Gastrocnemius medialis (tissue), 4 donors: ENCODE data around the gene MAFB. TPM values are rescaled to one million over a fixed set of nuclear protein-coding genes. Genes with fewer than 3 reads are reported as not detected.

Source experiments
- ATAC-seq, 2 donors: fragments of 150-250 bp; one replicate each; pipeline ENCODE4 v1.9.1; 2016
- DNase-seq, 2 donors: peaks; one replicate each; pipeline ENCODE4 v3.0.0-alpha.2; 2019
- H3K27ac ChIP-seq, 4 donors: fragments of 200-600 bp; sonication (generic); 1 replicate in 1 of 4; 2 replicates in 3 of 4; pipeline ENCODE4 v1.5.1; 2016 to 2018; ENCODE audit warnings: mild to moderate bottlenecking in 2 of 4, moderate library complexity in 1 of 4
- H3K27me3 ChIP-seq, 3 donors: fragments of 200-600 bp; sonication (generic) in 2 of 3; 1 replicate in 1 of 3; 2 replicates in 2 of 3; pipeline versions ENCODE4 v1.5.1 to v1.6.0; 2016 to 2019; ENCODE audit warnings: mild to moderate bottlenecking in 1 of 3, moderate library complexity in 1 of 3
- H3K36me3 ChIP-seq, 2 donors: fragments of 200-600 bp; sonication (generic) in 1 of 2; one replicate each; pipeline ENCODE4 v1.5.1; 2017 to 2018
- H3K4me1 ChIP-seq, 2 donors: fragments of 200-600 bp; sonication (generic) in 1 of 2; one replicate each; pipeline ENCODE4 v1.5.1; 2016 to 2017; ENCODE audit warnings: mild to moderate bottlenecking in 2 of 2
- H3K4me3 ChIP-seq, 4 donors: fragments of 200-600 bp; sonication (generic) in 3 of 4; 1 replicate in 1 of 4; 2 replicates in 3 of 4; pipeline ENCODE4 v1.5.1; 2016 to 2019; ENCODE audit warnings: mild to moderate bottlenecking in 2 of 4
- H3K9me3 ChIP-seq, 3 donors: fragments of 200-600 bp; sonication (generic) in 2 of 3; 1 replicate in 1 of 3; 2 replicates in 2 of 3; pipeline ENCODE4 v1.5.1; 2016 to 2019
- CTCF ChIP-seq, 5 experiments: fragments of 450-650 bp in 3 of 5; fragments of 200-600 bp in 2 of 5; sonication (generic) in 2 of 5; IDR thresholded peaks in 4 of 5; conservative IDR thresholded peaks in 1 of 5; 1 replicate in 4 of 5; 2 replicates in 1 of 5; pipeline ENCODE4 v1.5.1; 2016 to 2019; ENCODE audit warnings: antibody characterized with exemption in 5 of 5, mild to moderate bottlenecking in 3 of 5, moderate library complexity in 3 of 5
- POLR2A ChIP-seq, 2 donors: fragments of 450-650 bp; IDR thresholded peaks; one replicate each; pipeline ENCODE4 v1.6.1; 2017; ENCODE audit warnings: antibody characterized with exemption in 2 of 2, mild to moderate bottlenecking in 2 of 2, moderate library complexity in 2 of 2
- in situ Hi-C, 4 donors: fragments of 200-750 bp; cut with MboI; loops; one replicate each; pipeline versions ENCODE4 v1.15.0 to v1.8.0; 2017; ENCODE audit warnings: low sequenced_read_pairs in 4 of 4
- intact Hi-C: fragments of 100-400 bp; cut with DNase I; formaldehyde crosslinking; loops from one replicate; pipeline ENCODE4 v1.15.1; 2023; ENCODE audit warnings: low total_unique reads
- total RNA-seq, 4 donors: library from RNA; depleted of rRNA; stranded (reverse); fragments of >200 nt; gene quantifications; one replicate each; pipeline versions ENCODE4 v1.1.0 to v1.2.3, GENCODE V29; 2016

MAFB gene
- total RNA-seq, 4 donors from 2014 or later, result 15.4 to 24.9 (median 18.6) TPM

- no peak for ATAC-seq
- in situ Hi-C loops, result loop anchor here in 1 of 4 donors (25.0 kb wide), 1 partner anchor 820 kb away; no protein-coding TSS in a partner anchor
These were observed 18.0 kb upstream of the MAFB start for GRCh38 chr20:40706977-40707582.

GRCh38 chr20:40705413-40705812 lies 16.4 kb upstream of the MAFB start:
- Histone ChIP-seq H3K4me1 (no peaks in the 10 kb centered on the region), H3K36me3 (no peaks in the 10 kb centered on the region), H3K27ac (no peak overlapping the region), H3K27me3 (peaks cover 0 to 3% (median 0%) of the 10 kb centered on the region in 3 donors), H3K9me3 (no peaks in the 10 kb centered on the region), H3K4me3 (no peak overlapping the region)
- in situ Hi-C loops, result loop anchor here in 1 of 4 donors (25.0 kb wide), 1 partner anchor 818 kb away; no protein-coding TSS in a partner anchor
- ATAC-seq (no peak), DNase-seq (no peak)
- intact Hi-C loops, result no loop called here
- TF ChIP-seq CTCF (IDR thresholded peaks at IDR 0.05 in 4 of 5, conservative IDR thresholded peaks at IDR 0.05 in 1 of 5) (no peak), POLR2A (IDR thresholded peaks at IDR 0.05) (no peak)

More at GRCh38 chr20:40706977-40707582, 18.0 kb upstream of the MAFB start:
- TF ChIP-seq POLR2A (IDR thresholded peaks at IDR 0.05) (no peak), CTCF (IDR thresholded peaks at IDR 0.05 in 4 of 5, conservative IDR thresholded peaks at IDR 0.05 in 1 of 5) (no peak)
- H3K27ac ChIP-seq, result no peak overlapping the region
- no peak overlapping the region for H3K4me3 ChIP-seq
- H3K9me3 ChIP-seq, result no peaks in the 10 kb centered on the region
- no peaks in the 10 kb centered on the region for H3K36me3 ChIP-seq
- DNase-seq, result no peak
- intact Hi-C loops, result no loop called here
- H3K4me1 ChIP-seq, result no peaks in the 10 kb centered on the region
- H3K27me3 ChIP-seq, result peaks cover 0 to 8% (median 0%) of the 10 kb centered on the region in 3 donors

GRCh38 chr20:40704828-40705227 lies 15.8 kb upstream of the MAFB start:
- Histone ChIP-seq H3K4me1 (no peaks in the 10 kb centered on the region), H3K36me3 (no peaks in the 10 kb centered on the region), H3K27ac (no peak overlapping the region), H3K27me3 (no peaks in the 10 kb centered on the region), H3K4me3 (no peak overlapping the region), H3K9me3 (no peaks in the 10 kb centered on the region)
- intact Hi-C loops (no loop called here), in situ Hi-C loops (loop anchor here in 1 of 4 donors (25.0 kb wide), 1 partner anchor 818 kb away; no protein-coding TSS in a partner anchor)
- ATAC-seq, result no peak
- DNase-seq, result no peak
- no peak for TF ChIP-seq CTCF (IDR thresholded peaks at IDR 0.05 in 4 of 5, conservative IDR thresholded peaks at IDR 0.05 in 1 of 5)
- no peak for TF ChIP-seq POLR2A (IDR thresholded peaks at IDR 0.05)

GRCh38 chr20:40703975-40704530 lies 15.0 kb upstream of the MAFB start:
- in situ Hi-C loops, result loop anchor here in 1 of 4 donors (25.0 kb wide), 1 partner anchor 817 kb away; no protein-coding TSS in a partner anchor
- DNase-seq, result no peak
- Histone ChIP-seq H3K27me3 (no peaks in the 10 kb centered on the region), H3K9me3 (no peaks in the 10 kb centered on the region), H3K4me3 (no peak overlapping the region), H3K4me1 (no peaks in the 10 kb centered on the region), H3K27ac (no peak overlapping the region), H3K36me3 (no peaks in the 10 kb centered on the region)
- no peak for ATAC-seq
- intact Hi-C loops, result no loop called here
- no peak for TF ChIP-seq CTCF (IDR thresholded peaks at IDR 0.05 in 4 of 5, conservative IDR thresholded peaks at IDR 0.05 in 1 of 5)
